NOMO-1 (cell line): ENCODE results near the gene HIVEP3.

Experiments used
- DNase-seq, 2 experiments: peaks; one replicate each; lab custom pipeline; 2025; ENCODE audit not compliant: unreplicated experiment in 2 of 2; lab: John Stamatoyannopoulos, UW

Gene HIVEP3

DNA sequence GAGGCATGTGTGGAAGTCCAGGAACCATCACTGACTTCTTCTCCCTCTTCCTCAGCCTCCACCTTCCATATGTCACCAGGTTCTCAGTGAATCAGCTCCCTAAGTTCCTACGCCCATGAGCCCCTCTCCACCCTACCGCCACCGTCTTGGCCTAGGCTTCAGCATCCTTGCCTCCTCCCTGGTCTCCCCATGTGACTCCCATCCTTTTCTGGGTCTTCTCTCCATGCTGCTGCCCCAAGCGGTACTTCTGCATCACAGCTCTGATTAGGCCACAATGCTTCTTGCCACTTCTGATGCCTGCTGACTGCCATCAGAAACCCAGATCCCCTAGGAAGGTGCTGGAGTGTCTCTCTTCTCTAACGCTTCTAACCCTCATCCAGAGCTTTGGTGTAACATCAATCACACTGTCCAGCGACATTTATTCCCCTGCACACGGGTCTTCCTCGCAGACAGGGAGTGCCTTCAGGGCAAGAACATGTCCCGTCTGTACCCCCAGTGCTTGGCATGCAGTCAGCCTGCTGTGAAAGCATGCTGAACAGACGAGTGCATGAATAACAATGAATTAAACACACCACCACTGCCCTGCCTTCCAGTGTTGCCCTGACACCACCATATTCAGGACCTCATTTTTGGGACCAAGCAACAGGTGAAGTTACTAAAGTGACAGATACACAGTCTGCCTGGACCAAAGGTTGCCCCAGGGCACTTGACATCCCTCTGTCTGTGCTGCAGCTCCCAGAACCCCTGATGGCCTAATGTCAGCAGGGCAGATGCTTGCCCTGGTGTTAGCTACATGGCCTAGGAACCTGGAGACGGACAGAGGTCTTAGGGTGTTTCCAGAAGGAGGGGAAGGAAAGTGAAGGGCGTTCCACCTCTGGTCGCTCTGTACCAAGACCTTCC lies 275.6 kb downstream of the HIVEP3 start:
- no peak for DNase-seq

DNA sequence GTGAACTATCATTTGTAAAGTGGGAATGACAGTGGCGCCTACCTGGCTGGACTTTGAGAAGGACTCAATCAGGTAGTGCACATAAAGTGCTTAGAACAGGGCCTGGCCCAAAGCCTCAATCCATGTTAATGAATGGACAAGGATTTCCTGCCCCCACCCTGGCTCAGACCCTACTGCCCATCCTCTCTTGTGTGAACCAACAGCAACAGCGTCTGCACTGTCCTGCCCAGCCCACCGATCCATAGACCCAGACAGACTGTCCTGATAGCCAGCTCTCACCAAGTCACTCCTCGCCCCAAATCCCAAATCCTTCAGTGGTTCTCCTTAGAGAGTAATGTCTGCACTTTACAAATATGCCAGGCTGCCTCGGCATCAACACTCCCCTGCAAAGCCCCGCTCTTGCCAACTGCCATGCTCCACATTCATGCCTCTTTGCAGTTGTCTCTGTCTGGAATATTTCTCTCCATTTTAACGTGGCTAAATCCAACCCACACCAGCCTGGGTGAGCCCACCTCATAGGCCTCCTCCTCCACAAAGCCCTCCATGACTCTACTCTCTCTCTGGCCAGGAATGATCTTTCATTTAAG lies 276.7 kb downstream of the HIVEP3 start:
- DNase-seq: no peak

DNA sequence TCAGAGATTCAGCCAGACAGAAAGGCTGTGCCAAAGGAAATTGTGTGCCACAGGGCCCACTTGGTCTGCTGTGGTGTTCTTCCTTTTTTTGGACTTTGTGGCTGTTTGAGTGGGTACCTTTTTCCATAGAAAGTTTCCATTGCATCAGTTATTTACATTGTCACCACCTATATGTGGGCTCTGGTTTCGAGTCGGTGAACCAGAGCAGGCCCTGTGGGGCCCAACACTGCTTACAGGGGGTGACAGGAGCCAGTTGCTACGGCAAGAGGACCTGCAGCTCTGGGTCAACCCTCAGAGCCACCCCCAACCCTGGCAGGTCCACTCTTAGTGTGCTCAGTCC lies 277.3 kb downstream of the HIVEP3 start:
- DNase-seq: no peak

DNA sequence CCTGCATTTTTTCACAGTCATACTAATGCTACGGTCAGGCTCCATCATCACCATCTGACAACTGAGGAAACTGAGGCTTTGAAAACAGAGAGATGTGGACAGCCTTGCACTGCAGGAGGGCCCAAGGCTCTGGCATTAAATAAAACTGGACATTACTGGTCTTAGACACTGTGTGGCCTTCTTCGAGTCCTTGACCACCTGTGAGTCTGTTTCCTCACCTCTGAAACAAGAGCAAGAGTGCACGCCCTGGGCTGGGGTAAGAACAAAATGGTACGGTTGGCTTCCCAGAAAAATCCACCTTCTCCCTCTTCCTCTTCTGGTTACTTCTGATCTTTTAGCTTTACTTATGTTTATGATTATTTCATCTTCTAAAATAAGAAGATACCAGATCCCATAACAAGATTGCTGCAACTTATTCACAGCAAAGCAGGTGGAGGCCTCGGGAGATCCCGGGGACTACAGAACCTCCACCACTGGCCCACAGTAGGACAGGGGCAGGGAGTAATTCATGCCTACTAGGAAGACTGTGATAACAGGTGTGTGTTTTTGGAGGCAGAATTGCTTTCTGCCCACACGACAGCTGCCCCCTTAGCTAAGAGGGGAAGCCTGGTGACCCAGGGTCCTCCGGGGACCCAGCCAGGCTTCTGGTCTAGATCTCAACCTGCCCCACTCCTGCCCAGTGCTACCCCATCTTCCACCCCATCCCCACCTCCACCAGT lies 277.8 kb downstream of the HIVEP3 start:
- no peak for DNase-seq

DNA sequence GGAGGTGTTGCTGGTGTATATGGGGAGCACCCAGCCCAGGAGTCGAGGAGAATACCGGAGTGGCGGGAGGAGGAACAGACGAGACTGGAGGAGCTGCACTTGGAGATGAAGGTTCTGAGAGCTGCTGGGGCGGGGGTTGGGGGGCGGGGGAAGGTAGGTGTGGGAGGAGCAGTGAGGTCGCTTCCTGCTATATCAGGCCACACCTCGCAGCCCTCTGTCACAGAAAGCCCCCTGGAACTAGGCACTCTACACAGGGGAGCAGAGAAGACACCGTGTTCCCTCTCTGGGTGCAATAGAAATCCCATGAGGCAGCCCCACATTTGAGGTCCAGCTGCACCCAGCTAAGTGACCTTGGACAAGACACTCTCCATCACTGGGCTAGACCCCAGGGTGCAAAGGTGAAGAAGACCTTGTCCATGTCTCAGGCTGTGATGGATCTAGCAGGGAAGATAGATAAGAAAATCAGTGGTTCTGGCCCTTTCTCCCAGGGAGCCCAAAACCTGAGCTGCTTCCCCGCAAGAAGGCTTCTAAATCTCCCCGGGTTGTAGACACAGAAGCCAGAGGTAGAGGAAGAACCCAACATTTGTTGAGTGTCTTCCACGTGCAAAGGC lies 278.5 kb downstream of the HIVEP3 start:
- no peak for DNase-seq

DNA sequence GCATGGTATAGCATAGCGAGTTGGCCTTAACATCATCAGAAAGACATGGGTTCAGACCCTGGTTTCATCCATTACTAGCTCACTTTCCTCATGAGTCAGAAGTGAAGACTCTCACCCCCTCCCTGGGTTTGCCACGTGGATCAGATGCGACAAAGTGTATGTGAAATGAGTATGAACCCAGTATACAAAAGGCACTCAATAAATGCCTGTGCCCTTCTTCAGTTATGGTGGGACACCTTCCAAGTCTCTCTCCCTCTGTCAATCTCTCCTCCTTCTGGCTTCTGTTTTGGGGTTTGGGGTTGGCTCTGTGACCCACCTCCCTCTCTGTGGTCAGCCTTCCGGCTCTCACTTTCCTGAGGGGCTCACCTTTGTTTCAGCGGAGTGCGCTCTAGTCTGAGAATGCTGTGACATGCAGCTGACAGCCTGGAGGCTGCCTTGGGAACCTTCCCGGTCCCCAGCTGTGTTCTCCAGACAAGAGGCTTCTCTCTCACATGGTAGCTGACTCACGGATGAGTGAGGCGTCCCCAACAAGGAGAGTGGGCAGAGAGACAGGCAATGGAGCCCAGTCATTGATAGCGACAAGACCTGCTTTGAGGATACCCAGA lies 279.3 kb downstream of the HIVEP3 start:
- no peak for DNase-seq

DNA sequence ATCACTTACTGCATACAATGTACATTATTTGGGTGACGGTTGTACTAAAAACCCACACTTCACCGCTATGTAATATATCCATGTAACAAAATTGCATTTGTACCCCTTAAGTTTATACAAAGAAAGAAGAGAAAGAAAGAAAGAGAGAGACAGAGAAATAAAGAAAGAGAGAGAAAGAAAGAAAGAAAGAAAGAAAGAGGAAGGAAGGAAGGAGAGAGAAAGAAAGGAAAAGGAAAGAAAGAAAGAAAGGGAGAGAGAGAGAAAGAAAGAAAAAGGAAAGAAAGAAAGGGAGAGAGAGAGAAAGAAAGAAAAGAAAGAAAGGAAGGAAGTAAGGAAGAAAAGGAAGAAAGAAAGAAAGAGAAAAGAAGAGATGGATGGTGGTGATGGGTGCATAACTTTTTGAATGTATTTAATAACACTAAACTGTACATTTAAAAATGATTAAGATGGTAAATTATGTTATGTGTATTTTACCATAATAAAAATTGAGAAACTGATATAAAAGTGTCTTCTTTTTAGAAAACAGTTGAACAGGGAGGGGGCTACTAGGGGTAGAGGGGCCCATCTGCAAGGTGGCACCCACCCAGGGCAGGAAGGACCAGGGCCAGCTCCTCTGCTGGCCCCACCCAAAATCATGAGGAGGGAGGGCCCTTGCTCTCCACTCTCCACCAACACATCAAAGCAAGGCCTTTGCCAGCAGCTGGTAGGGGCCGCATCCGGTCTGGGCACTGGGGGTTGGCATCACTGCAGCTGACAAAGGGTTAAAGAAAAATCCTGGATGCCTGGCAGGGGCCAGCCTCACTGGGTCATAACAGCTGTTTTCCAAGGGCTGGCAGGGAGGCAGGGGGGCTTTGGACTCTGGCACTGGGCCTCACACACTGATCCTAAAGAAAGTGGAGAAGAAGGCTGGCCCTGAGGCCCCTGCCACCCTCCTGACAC lies 280.4 kb downstream of the HIVEP3 start:
- DNase-seq: no peak

DNA sequence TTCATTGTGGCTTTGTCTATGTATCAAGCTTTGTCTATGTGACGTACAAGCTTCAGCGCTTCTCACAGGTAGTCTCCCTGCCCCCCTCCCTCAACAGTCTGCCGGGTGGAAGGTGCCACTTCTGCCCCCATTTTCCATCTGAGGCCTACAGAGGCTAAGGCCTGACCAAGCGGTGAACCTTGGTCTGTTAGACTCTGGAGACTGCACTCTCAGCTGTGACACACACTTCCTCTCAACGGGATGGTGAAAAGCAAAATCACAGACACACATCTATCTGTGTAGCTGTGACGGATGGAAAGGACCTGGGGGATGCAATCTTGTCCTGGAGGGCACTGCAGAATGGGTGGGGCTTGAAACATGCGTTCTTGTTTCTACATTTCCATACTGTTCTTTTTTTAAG lies 281.4 kb downstream of the HIVEP3 start:
- DNase-seq: no peak

DNA sequence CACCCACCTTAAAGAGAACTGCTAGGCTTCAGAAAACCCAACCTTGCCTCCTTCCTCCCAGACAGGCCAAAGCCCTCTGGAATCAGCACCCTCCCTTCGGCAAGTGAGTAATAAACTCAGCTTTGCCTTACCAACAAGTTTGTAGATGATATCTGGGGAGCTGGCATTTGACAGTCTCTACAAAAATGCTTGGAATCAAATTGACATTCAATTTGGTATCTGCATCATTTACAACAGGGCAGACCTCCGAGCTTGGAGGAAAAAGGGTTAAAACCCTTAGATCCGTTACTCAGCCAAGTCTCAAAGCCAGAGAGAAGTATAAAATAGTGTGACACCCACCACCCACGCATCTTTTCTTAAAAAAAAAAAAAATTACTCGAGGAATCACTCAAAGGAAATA lies 285.0 kb downstream of the HIVEP3 start:
- DNase-seq: no peak

DNA sequence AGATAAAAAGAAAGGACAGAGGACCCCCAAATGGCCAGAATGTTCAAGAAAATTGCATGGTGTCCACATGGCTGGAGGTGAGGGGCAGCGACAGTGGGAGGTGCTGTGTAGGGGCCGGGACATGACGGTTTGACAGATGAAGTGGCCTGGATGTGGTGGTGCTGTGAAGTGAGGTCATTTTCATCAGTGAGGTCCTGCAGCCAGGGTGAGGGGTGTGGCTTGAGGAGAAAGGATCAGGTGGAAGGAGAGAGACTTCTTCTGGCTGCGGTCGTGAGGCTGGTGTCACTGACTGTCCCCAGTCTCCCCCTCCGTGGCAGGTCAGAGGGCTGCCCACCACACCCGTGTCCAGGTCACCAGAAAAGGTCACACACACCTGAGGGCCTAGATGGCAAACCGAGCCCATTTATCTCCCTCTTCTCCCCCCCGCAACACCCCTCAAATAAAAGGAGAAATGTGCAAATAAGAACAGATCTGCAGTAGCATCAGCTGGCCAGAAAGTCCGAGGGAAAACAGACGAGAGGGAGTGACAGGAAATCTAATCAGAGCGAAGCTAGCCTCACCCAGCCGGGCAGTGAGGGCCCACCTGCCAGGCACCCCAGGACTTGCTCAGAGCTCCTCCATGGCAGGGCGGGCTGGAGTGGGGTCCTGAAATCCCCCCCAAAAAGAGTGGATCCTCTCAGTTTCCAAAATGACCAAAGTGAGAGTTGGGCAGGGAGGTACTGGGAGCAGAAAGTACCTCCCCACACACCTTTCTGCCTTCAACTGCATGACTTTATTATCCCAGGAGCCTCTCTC lies 285.7 kb downstream of the HIVEP3 start:
- DNase-seq: no peak

DNA sequence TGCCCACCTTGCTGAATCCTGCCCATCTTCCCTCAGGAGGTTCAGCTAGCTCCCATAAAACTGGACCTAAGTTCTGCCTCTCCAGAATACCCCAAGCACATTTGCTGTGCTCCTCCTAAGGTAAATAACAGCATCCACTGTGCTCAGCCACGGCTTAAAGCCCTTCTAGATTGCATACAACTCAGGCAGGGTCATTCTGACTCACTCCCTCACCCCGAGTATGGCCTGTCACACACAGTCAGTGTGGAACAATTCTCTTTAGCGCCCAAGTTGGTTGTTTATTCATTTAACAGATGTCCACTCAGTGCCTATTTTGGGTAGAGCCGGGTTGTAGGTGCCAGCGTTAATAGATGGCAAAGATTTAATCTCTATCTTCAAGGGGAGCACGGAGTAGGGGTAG lies 286.8 kb downstream of the HIVEP3 start:
- DNase-seq: no peak

DNA sequence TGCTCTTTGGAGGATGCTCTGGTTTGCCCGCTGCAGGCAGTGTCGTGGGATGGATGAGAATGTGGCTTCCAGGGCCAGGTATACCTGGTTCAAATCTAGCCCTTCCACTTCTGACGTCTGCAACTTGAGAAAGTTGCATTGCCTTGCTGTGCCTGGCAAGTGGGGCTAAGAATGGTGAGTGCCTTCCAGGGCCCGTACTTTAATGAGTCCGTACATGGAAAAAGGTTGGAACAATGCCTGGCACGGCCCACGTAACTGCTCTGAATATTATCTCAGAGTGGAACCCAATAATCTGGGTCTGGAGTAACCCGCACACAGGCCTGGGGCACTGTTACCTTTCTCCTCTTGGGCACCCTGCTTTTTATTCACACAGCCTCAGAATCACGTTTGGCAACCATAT lies 287.6 kb downstream of the HIVEP3 start:
- DNase-seq: no peak

DNA sequence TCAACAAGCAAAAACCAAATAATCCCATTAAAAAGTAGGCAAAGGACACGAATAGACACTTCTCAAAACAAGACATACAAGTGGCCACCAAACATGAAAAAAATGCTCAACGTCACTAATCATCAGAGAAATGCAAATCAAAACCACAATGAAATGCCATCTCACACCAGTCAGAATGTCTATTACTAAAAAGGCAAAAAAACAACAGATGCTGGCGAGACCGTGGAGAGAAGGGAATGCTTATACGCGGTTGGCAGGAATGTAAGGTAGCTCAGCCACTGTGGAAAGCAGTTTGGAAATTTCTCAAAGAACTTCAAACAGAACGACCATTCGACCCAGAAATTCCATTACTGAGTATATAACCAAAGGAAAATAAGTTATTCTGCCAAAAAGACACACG lies 289.2 kb downstream of the HIVEP3 start:
- DNase-seq: no peak

DNA sequence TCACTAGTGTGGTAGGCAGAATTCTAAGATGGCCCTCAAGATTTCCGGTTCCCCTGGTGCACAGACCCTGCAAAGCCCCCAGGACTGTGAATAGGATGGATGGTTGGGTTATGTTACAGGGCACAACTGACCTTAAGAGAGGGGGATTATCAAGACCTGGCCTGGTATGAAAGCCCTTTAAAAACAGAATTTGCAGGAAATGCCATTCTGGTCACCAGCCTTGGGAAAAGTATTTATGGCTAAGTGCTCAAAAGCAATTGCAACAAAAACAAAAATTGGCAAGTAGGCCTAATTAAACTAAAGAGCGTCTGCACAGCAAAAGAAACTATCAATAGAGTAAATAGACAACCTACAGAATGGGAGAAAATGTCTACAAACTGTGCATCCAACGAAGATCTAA lies 289.6 kb downstream of the HIVEP3 start:
- DNase-seq: no peak

DNA sequence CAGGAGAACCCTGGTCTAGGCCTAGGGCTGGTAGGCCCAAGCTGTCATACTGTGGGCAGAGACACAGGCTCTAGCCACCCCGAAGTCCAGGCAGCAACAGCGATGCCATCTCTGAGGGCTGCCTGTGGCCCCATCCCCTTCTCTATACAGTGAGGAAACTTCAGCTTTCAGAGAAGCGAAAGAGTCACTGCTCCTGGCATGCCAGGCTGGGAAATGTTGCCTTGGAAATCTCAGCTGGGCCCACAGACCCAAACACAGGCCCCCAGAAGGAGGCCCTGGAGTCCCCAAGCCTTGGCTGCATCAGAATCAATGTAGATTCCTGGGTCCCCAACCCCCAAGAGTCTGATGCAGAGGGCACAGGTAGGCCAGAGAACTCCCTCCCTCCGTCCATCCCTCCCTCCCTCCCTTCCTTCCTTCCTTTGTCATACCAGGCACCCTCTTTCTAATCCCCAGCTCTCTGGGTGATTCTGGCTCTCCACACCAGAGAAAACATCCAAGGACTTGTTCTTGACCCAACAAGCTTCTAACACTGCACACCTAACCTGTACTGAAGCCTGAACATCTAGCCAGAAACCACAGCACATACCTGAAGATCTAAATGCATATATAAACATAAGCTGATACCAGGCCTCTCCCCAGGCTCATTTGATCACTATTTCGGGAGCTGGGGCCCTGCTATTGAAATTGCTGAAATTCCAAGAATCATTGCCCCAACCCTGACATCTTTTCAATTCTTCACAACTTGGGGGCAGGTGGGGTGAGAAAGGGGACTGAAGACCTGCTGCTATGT lies 291.0 kb downstream of the HIVEP3 start:
- DNase-seq: no peak

DNA sequence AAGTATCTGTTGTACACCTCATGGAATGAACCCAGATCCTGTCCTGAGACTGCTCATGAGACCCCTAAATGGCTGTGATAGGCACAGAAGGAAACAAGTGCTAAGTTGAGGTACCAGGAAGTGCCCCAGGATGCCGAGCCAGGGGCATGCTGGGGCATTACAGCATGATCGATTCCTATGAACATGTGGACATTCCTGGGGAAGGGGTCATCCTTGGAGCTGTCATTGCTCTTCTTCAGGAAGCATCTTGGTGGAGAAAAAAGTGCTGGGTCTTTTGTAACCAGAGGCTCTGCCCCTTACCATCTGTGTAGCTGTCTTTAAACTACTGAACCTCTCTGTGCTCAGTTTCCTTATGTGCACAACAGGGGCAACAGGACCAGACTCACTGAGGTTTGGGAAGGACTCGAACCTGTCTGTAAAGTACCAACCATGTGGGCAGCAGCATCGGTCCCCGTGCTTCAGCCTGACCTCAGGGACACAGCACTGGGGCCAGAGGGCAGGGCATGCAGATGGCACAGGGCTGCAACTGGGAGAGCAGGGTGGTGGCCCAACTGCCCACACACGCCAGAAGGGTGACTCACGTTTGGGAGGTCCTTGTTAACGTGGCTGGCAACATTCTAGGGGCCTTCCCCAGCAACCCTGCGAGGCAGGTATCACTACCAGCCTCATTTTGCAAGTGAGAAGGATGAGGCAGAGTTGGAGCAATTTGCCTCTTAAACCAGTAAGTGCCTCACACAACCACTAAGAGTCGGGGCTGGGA lies 291.9 kb downstream of the HIVEP3 start:
- DNase-seq: no peak

DNA sequence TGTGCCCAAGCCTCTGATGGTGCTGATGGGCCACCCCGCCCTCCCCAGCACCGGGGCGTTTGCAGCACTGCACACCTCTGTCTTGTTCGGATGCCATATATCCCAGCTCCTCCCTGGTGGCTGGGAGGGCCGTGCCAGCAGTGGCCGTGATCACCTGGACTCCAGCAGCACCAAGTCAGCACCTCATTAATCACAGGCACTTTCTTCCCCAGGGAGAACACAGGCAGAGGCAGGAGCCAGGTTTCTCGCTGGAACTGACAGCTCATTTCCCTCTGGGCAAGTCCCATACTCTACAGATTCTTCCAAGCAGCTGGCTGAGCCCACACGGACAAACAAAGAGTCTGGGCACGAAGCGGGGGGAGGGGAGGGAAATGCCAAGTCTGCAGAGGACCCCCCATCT lies 292.6 kb downstream of the HIVEP3 start:
- no peak for DNase-seq

DNA sequence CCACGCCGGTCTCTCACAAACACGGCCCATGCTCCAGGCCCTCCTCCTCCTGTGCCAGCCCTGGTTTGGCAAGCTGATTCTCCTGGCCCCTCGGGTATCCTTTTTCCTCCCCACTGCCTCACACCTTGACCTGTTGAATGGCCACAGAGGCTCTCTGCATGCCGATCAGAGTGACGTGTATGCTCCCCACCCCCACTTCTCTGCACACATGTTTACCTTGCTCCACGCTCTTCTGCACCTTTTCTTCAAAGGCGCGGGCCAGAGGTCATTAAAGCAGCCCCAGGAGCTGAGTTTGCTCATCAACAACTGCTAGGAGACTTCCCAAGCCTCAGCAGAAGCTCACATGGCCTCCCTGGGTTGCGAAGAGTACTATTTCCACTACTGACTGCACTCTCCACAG lies 295.0 kb downstream of the HIVEP3 start:
- no peak for DNase-seq
